BLaER1 treated with 17β-estradiol and CSF1 and Interleukin-3, amounts not matched to agents 10 nM and 100 nM (cell line): ENCODE results near the gene RPL7A.

Experiments used
- H3K27ac ChIP-seq, 11 experiments: shearing (Covaris generic); formaldehyde crosslinking; 2 replicates each; pipeline ENCODE4 v1.8.1; 2022
- H3K27me3 ChIP-seq, 11 experiments: shearing (Covaris generic); formaldehyde crosslinking; 2 replicates each; pipeline ENCODE4 v1.8.1; 2022
- H3K36me3 ChIP-seq, 11 experiments: shearing (Covaris generic); formaldehyde crosslinking; 2 replicates each; pipeline ENCODE4 v1.8.1; 2022
- H3K4me1 ChIP-seq, 10 experiments: shearing (Covaris generic); formaldehyde crosslinking; 2 replicates each; pipeline ENCODE4 v1.8.1; 2022
- H3K4me2 ChIP-seq, 11 experiments: shearing (Covaris generic); formaldehyde crosslinking; 2 replicates each; pipeline ENCODE4 v1.8.1; 2022
- H3K4me3 ChIP-seq, 10 experiments: shearing (Covaris generic); formaldehyde crosslinking; 2 replicates each; pipeline ENCODE4 v1.8.1; 2022
- H3K9ac ChIP-seq, 11 experiments: shearing (Covaris generic); formaldehyde crosslinking; 2 replicates each; pipeline ENCODE4 v1.8.1; 2022
- H3K9me3 ChIP-seq, 11 experiments: shearing (Covaris generic); formaldehyde crosslinking; replicated peaks in 1 of 11; 2 replicates each; pipeline ENCODE4 v1.8.1; 2022
- H4K20me1 ChIP-seq, 11 experiments: shearing (Covaris generic); formaldehyde crosslinking; 2 replicates each; pipeline ENCODE4 v1.8.1; 2022
- Cebpa-rat ChIP-seq, 11 experiments: shearing (Covaris generic); IDR thresholded peaks; 2 replicates each; pipeline ENCODE4 v1.8.1; 2022

Gene RPL7A

DNA sequence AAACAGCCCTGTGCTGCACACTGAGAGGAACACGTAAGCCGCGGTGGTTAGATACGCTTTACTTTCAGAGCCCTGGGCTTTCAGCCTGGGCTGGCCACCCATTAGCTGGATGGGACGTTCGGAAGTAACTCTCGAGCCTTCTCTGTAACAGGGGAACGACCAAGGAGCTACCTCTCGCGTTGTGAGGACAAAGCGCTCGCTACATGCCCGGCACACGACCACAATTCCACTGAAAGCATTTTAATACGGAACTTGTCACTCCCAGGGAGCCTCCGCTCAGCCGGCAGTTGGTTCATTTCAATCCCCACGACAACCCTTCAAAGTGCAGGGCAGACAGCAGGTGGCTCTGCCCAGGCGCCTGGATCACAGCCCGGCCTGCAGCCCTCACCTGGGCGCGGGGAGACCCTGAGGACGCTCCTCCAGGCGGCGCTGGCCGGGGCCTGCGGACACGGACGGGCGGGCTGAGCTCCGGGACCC is 7.9 kb downstream of the RPL7A start:
- peaks cover 62 to 92% (median 77%) of the 10 kb centered on the region in 10 experiments for H3K4me1 ChIP-seq
- H3K9me3 ChIP-seq = no peaks in the 10 kb centered on the region
- TF ChIP-seq Cebpa-rat (IDR thresholded peaks at IDR 0.05) = no peak
- peak overlapping the region; percentile 67 to 88 (median 78) for H3K4me3 ChIP-seq
- H3K27ac ChIP-seq = peak overlapping the region; percentile 58 to 95 (median 93); a peak in 21 of 22 replicates
- peak overlapping the region; percentile 85 to 93 (median 90) for H3K9ac ChIP-seq
- H3K36me3 ChIP-seq = peaks cover 37 to 66% (median 56%) of the 10 kb centered on the region in 11 experiments
- no peaks in the 10 kb centered on the region for H3K27me3 ChIP-seq
- H4K20me1 ChIP-seq = peaks cover 35 to 89% (median 70%) of the 10 kb centered on the region in 11 experiments
- H3K4me2 ChIP-seq = peak overlapping the region; percentile 88 to 98 (median 94)

DNA sequence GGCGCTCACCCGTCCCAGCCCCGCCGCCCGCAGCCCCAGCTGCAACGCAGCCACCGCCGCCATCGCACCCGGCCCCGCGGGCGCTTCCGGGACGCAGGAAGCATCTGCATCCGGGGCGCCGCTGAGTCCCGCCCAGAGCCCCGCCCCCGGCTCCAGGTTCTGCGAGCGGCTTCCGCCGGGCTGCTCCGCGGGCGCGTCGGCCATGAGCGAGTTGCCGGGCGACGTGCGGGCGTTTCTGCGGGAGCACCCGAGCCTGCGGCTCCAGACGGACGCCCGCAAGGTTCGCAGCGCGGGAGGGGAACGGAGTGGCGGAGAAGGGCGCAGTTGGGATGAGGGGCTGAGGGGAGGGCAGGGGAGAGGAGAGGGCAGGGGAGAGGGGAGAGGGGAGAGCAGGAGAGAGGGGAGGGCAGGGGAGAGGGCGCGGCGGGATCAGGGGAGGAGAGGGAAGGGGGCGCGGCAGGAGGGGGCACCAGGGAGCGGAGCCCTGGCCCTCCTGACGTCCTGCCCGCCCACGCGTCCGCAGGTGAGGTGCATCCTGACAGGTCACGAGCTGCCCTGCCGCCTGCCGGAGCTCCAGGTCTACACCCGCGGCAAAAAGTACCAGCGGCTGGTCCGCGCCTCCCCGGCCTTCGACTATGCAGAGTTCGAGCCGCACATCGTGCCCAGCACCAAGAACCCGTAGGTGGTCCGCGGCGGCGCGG is 8.5 kb downstream of the RPL7A start, which contains the start of the genes SURF1 and SURF2:
TSS of gene SURF1 (minus strand) at position 97 of the 701 bp plus-strand sequence. CDS start at position 63, 34 bp downstream.
TSS of gene SURF2 (plus strand) at position 160 of the 701 bp plus-strand sequence. CDS start at position 203, 43 bp downstream.
- H3K36me3 ChIP-seq = peaks cover 37 to 66% (median 56%) of the 10 kb centered on the region in 11 experiments
- H3K27ac ChIP-seq = peak within 1 kb of the TSS; percentile 58 to 95 (median 93); a peak in 21 of 22 replicates
- peak within 1 kb of the TSS; percentile 67 to 88 (median 78) for H3K4me3 ChIP-seq
- H4K20me1 ChIP-seq = peaks cover 34 to 89% (median 70%) of the 10 kb centered on the region in 11 experiments
- H3K27me3 ChIP-seq = no peaks in the 10 kb centered on the region
- TF ChIP-seq Cebpa-rat (IDR thresholded peaks at IDR 0.05) = no peak
- H3K4me2 ChIP-seq = peak within 1 kb of the TSS; percentile 98 to 100 (median 99)
- H3K9me3 ChIP-seq = no peaks in the 10 kb centered on the region
- H3K9ac ChIP-seq = peak within 1 kb of the TSS; percentile 85 to 93 (median 90)
- H3K4me1 ChIP-seq = peaks cover 65 to 92% (median 78%) of the 10 kb centered on the region in 10 experiments

DNA sequence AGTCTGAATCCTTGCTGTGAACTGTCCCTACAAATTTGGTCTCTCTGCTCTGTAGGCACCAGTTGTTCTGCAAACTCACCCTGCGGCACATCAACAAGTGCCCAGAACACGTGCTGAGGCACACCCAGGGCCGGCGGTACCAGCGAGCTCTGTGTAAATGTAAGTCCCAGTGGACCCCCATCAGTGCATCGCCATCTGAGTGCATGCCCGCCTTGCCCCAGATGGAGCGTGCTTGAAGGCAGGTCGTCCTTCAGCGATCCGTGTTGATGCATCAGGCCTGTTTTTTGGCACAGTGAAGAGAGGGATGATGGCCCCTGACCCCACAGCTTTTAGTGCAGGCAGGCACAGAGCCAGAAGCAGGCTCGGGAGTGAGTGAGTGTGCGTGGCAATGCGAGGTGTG is 9.6 kb downstream of the RPL7A start:
- no peak for TF ChIP-seq Cebpa-rat (IDR thresholded peaks at IDR 0.05)
- peaks cover 37 to 66% (median 56%) of the 10 kb centered on the region in 11 experiments for H3K36me3 ChIP-seq
- peak overlapping the region; percentile 85 to 93 (median 90); a peak in 20 of 22 replicates for H3K9ac ChIP-seq
- H3K27ac ChIP-seq = peak overlapping the region in 7 of 11 experiments; percentile 6 to 95 (median 93); a peak in 7 of 22 replicates
- H3K4me3 ChIP-seq = peak overlapping the region; percentile 67 to 88 (median 78); a peak in 19 of 20 replicates
- peaks cover 34 to 89% (median 70%) of the 10 kb centered on the region in 11 experiments; a peak in 21 of 22 replicates for H4K20me1 ChIP-seq
- H3K9me3 ChIP-seq = no peaks in the 10 kb centered on the region
- peak overlapping the region; percentile 98 to 100 (median 99) for H3K4me2 ChIP-seq
- no peaks in the 10 kb centered on the region for H3K27me3 ChIP-seq
- peaks cover 67 to 93% (median 86%) of the 10 kb centered on the region in 10 experiments for H3K4me1 ChIP-seq

DNA sequence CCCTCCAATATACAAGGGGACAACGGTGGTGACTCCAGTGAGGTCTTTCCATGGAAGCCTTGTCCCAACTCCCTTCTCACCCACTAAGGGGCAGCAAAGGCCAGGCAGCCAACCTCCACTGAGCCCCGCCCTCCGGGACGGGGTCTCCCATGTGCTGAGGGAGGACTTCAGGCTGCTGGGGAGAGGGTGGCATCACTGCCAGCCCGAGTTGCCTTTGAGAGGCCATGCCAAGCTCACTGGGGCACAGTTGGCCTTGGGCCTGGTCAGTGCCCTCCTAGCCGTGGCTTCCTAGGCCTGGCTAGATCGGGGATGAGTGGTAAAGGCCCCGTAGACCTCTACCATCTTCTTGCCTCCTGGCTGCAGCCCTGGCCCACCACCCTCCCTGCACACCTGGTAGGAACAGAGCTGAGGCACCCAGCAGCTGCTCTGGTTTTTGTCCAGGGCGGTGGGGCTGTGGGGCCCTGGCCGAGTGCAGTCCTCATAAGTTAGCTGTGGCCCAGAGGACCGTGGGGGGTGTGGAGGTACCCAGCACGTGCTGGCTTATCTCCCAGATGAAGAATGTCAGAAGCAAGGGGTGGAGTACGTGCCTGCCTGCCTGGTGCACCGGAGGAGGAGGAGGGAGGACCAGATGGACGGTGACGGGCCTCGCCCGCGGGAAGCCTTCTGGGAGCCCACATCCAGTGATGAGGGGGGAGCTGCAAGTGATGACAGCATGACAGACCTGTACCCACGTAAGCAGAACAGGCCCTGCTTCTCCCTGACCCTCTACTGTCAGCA is 11.6 kb downstream of the RPL7A start:
- H3K9ac ChIP-seq = peak overlapping the region in 10 of 11 experiments; percentile 19 to 93 (median 58); a peak in 16 of 22 replicates
- H3K4me1 ChIP-seq = peaks cover 54 to 75% (median 70%) of the 10 kb centered on the region in 10 experiments
- no peak overlapping the region for H3K4me3 ChIP-seq
- peak overlapping the region in 9 of 11 experiments; percentile 6 to 98 (median 64); a peak in 13 of 22 replicates for H3K4me2 ChIP-seq
- peaks cover 52 to 71% (median 64%) of the 10 kb centered on the region in 11 experiments for H3K36me3 ChIP-seq
- no peaks in the 10 kb centered on the region for H3K9me3 ChIP-seq
- no peaks in the 10 kb centered on the region for H3K27me3 ChIP-seq
- peaks cover 42 to 89% (median 70%) of the 10 kb centered on the region in 11 experiments; a peak in 21 of 22 replicates for H4K20me1 ChIP-seq
- peak overlapping the region in 5 of 11 experiments; percentile 35 to 95 (median 69); a peak in 8 of 22 replicates for H3K27ac ChIP-seq
- TF ChIP-seq Cebpa-rat (IDR thresholded peaks at IDR 0.05) = no peak

DNA sequence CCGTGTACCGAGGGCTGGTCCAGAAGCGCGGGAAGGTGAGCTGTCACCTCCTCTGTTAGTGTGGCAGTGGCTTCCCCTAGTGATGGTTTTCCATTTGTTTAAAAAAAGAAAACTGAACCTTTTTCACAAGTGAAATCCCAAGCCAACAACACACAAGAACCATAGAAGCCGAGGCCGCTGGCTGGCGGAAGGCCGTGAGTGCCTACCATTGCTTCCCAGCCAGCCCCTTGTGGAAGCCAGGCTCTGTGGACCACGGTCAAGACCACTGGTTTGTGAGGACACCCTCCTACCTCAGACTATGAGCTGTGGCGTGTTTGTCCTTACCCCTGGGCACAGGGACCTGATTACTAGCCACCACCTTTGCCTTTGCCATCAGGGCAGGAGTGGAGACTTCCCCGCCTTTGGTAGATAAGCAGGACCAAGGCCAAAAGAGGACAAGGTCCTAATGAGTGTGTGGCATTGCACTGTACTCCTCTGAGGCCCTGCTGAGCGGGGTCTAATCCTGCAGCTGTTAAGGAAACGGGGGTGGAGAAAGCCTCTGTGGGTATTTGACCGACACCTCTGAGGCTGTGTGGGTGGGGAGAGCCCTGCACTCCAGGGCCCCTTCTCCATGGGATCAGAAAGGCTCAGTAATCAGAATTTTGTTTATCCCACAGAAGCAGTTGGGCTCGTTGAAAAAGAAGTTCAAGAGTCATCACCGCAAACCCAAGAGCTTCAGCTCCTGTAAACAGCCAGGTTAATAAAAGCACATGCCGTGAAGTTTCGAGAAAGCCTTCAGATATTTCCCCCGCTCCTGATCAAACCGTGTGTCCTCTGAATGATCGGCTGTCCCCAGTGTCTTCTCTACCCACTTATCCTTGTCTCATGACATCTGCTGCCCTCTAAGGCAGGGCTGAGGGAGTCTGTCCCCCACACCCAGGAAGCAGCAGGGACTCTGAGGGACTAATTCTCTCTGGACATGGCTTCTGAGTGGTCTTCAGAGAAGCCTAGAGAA is 12.7 kb downstream of the RPL7A start:
- H4K20me1 ChIP-seq = peaks cover 52 to 94% (median 80%) of the 10 kb centered on the region in 11 experiments; a peak in 21 of 22 replicates
- H3K36me3 ChIP-seq = peaks cover 63 to 82% (median 75%) of the 10 kb centered on the region in 11 experiments
- peaks cover 43 to 68% (median 60%) of the 10 kb centered on the region in 10 experiments for H3K4me1 ChIP-seq
- peak overlapping the region; percentile 35 to 93 (median 53); a peak in 20 of 22 replicates for H3K9ac ChIP-seq
- peak overlapping the region; percentile 5 to 98 (median 56); a peak in 21 of 22 replicates for H3K4me2 ChIP-seq
- no peaks in the 10 kb centered on the region for H3K27me3 ChIP-seq
- H3K9me3 ChIP-seq = no peaks in the 10 kb centered on the region
- TF ChIP-seq Cebpa-rat (IDR thresholded peaks at IDR 0.05) = no peak
- no peak overlapping the region for H3K4me3 ChIP-seq
- peak overlapping the region in 10 of 11 experiments; percentile 4 to 95 (median 30); a peak in 13 of 22 replicates for H3K27ac ChIP-seq

DNA sequence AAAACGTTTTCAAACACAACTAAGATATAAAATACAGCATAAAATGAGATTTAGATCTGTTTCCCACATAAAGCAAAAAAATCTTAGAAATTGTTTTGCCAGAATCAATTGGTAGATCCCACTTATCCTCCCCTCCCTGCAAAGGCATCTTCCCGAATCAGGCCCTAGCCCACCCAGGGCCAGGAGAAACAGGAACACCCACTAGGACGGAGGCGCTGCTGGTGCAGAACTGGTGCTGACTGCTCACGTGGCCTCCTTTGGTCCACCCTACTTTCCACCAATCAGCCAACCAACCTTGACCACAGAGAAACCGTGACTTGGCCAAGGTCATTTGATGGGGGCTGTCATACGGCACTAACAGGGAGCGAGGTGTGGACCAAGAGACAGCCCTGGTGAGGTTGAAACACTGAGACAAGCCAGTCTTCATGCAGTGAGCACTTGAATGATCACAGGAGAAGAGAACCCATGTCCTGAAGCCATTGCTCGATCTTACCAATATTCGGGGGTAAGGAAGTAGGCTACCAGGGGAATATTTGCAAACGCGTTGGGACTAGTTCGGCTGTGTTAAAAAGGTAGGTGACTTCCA is 13.6 kb downstream of the RPL7A start:
- H3K4me2 ChIP-seq = peak overlapping the region in 9 of 11 experiments; percentile 18 to 98 (median 64); a peak in 15 of 22 replicates
- H3K36me3 ChIP-seq = peaks cover 72 to 92% (median 84%) of the 10 kb centered on the region in 11 experiments
- peak overlapping the region in 6 of 11 experiments; percentile 10 to 95 (median 68); a peak in 9 of 22 replicates for H3K27ac ChIP-seq
- H3K4me1 ChIP-seq = peaks cover 42 to 67% (median 59%) of the 10 kb centered on the region in 10 experiments
- no peaks in the 10 kb centered on the region for H3K9me3 ChIP-seq
- H3K4me3 ChIP-seq = no peak overlapping the region
- TF ChIP-seq Cebpa-rat (IDR thresholded peaks at IDR 0.05) = no peak
- peaks cover 61 to 100% (median 89%) of the 10 kb centered on the region in 11 experiments for H4K20me1 ChIP-seq
- peak overlapping the region in 10 of 11 experiments; percentile 32 to 93 (median 48); a peak in 14 of 22 replicates for H3K9ac ChIP-seq
- H3K27me3 ChIP-seq = no peaks in the 10 kb centered on the region
